IPS-20b (cell line): ENCODE measurements around the gene ENG.
"Not testable (repeated sequence)": the region's sequence is repeated elsewhere in the genome, so short reads cannot be mapped to it uniquely, and the experiment has no call there.

Experiments
- H3K27ac ChIP-seq: one replicate; pipeline ENCODE4 v1.5.1; 2013; ENCODE audit warnings: low read length
- H3K27me3 ChIP-seq: 2 replicates; pipeline ENCODE4 v1.6.1; 2013; ENCODE audit warnings: mild to moderate bottlenecking, low read length, inconsistent platforms; ENCODE audit not compliant: insufficient read depth
- H3K36me3 ChIP-seq: 2 replicates; pipeline ENCODE4 v1.6.1; 2013; ENCODE audit warnings: low read depth, mild to moderate bottlenecking, inconsistent platforms, low read length, moderate library complexity; ENCODE audit not compliant: insufficient read depth
- H3K4me1 ChIP-seq: 2 replicates; pipeline ENCODE4 v1.6.1; 2013; ENCODE audit warnings: mild to moderate bottlenecking, control low read depth, inconsistent platforms, low read length, moderate library complexity; ENCODE audit not compliant: insufficient read depth
- H3K4me3 ChIP-seq: 2 replicates; pipeline ENCODE4 v1.5.1; 2013; ENCODE audit warnings: mild to moderate bottlenecking, low read length, inconsistent platforms
- H3K9ac ChIP-seq: 2 replicates; pipeline ENCODE4 v1.6.1; 2013; ENCODE audit warnings: low read depth, mild to moderate bottlenecking, inconsistent platforms, low read length, moderate library complexity
- H3K9me3 ChIP-seq: 2 replicates; pipeline ENCODE4 v1.6.1; 2013; ENCODE audit warnings: mild to moderate bottlenecking, low read depth, low read length, inconsistent platforms; ENCODE audit not compliant: insufficient read depth

The ENG gene

DNA sequence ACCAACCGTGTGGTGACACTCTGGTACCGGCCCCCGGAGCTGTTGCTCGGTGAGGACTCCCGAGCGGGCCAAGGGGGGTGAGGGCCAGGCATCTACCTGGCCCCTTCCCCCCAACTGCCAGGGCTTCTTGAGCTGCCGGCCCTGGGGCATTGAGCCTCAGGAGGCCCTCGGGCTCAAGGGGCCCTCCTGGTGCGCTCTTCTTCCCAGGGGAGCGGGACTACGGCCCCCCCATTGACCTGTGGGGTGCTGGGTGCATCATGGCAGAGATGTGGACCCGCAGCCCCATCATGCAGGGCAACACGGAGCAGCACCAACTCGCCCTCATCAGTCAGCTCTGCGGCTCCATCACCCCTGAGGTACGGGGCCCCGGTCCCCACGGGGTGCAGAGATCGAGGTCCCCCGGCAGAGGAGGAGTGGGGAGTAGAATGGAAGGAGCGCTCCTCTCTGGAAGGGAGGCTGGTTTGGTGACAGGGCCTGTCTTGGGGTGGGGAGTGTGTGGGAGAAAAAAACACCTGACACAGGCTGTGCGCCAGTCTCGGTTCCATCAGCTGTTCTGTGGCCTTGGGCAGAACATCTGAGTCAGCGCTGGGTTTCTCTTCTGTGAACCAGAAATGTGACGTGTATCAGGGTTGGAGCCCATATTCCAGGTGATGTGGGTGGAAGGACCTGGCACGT is 66.0 kb downstream of the ENG start:
- H3K9ac ChIP-seq = no peak overlapping the region
- H3K27ac ChIP-seq = no peak overlapping the region
- H3K9me3 ChIP-seq = no peaks in the 10 kb centered on the region
- 0 out of 2 replicates have a peak, but pooled peaks cover 2% of the 10 kb centered on the region for H3K4me1 ChIP-seq
- no peak overlapping the region for H3K4me3 ChIP-seq
- peaks cover 66% of the 10 kb centered on the region for H3K36me3 ChIP-seq
- no peaks in the 10 kb centered on the region for H3K27me3 ChIP-seq

DNA sequence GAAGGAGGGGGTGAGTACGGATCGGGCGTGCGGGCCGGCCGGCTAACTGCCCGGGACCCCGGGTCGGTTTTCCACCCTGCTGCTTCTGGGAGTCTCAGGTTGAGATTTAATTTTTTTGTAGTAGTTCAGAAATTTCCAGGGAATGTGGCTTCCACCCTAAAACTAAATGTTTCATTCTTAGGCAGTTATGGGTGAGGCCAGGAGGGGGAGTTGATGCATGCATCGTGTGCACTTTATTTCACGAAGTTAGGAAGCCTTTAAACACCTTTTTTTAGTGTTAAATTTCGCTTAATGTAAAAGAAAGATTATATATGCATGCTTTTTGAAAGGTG is 67.7 kb downstream of the ENG start:
- H3K36me3 ChIP-seq = peaks cover 50% of the 10 kb centered on the region
- no peaks in the 10 kb centered on the region for H3K9me3 ChIP-seq
- H3K4me1 ChIP-seq = 0 out of 2 replicates have a peak, but pooled peaks cover 2% of the 10 kb centered on the region

DNA sequence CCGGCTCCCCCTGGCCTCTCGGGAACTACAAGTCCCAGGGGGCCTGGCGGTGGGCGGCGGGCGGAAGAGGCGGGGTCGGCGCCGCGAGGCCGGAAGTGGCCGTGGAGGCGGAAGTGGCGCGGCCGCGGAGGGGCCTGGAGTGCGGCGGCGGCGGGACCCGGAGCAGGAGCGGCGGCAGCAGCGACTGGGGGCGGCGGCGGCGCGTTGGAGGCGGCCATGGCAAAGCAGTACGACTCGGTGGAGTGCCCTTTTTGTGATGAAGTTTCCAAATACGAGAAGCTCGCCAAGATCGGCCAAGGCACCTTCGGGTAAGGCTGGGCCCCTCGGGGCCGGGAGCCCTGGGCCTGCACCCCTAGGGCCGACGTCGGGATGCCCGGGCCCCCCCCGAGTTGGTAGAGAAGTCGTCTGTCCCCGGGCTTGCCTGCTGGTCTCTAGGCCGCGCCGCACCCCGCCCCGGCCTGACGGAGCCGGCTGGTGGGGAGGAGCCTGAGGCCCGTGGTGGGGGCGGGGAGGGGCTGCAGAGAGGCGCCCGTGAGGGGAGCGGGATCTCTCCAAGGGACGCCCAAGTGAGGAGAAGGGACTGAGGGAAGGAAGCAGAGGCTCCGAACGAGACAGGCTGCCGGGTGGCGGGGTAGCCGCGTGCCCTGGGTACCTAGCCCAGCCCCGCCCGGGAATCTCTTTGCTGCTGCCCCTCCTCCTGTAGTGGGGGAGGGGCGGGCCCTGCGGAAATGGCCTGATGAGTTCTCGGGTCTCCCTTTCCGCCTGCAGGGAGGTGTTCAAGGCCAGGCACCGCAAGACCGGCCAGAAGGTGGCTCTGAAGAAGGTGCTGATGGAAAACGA is 68.3 kb downstream of the ENG start, which contains the start of gene CDK9:
TSS of gene CDK9 (plus strand) at position 102 of the 840 bp plus-strand sequence. CDS start at position 217, 115 bp downstream.
- H3K4me1 ChIP-seq = 0 out of 2 replicates have a peak, but pooled peaks cover 2% of the 10 kb centered on the region
- peak within 1 kb of the TSS; percentile 77; the same call in 1 of the 2 replicates for H3K9ac ChIP-seq
- no peaks in the 10 kb centered on the region for H3K27me3 ChIP-seq
- H3K27ac ChIP-seq = peak within 1 kb of the TSS; percentile 72
- H3K9me3 ChIP-seq = no peaks in the 10 kb centered on the region
- peaks cover 44% of the 10 kb centered on the region for H3K36me3 ChIP-seq
- peak within 1 kb of the TSS; percentile 89 for H3K4me3 ChIP-seq

More for the DNA sequence above, 67.7 kb downstream of the ENG start:
- H3K4me3 ChIP-seq = peak overlapping the region; percentile 89
- peak overlapping the region; percentile 72 for H3K27ac ChIP-seq
- no peaks in the 10 kb centered on the region for H3K27me3 ChIP-seq
- peak overlapping the region; percentile 77; the same call in 1 of the 2 replicates for H3K9ac ChIP-seq

- Histone ChIP-seq H3K9ac (no peak overlapping the region), H3K4me3 (peak overlapping the region; percentile 89), H3K27ac (no peak overlapping the region), H3K27me3 (no peaks in the 10 kb centered on the region), H3K4me1 (0 out of 2 replicates have a peak, but pooled peaks cover 2% of the 10 kb centered on the region), H3K36me3 (peaks cover 35% of the 10 kb centered on the region), H3K9me3 (no peaks in the 10 kb centered on the region)
Measured at GRCh38 chr9:127785023-127785932, 69.2 kb downstream of the ENG start.

GRCh38 chr9:127783111-127784008 is 71.1 kb downstream of the ENG start:
- Histone ChIP-seq H3K27me3 (no peaks in the 10 kb centered on the region), H3K4me1 (0 out of 2 replicates have a peak, but pooled peaks cover 2% of the 10 kb centered on the region), H3K9me3 (no peaks in the 10 kb centered on the region), H3K36me3 (peaks cover 16% of the 10 kb centered on the region), H3K4me3 (no peak overlapping the region), H3K27ac (no peak overlapping the region), H3K9ac (no peak overlapping the region)

- Histone ChIP-seq H3K4me3 (no peak overlapping the region), H3K9me3 (no peaks in the 10 kb centered on the region), H3K4me1 (no peaks in the 10 kb centered on the region), H3K27ac (no peak overlapping the region), H3K9ac (no peak overlapping the region), H3K36me3 (0 out of 2 replicates have a peak, but pooled peaks cover under 1% of the 10 kb centered on the region), H3K27me3 (no peaks in the 10 kb centered on the region)
Measured at GRCh38 chr9:127781806-127782205, 72.7 kb downstream of the ENG start.

DNA sequence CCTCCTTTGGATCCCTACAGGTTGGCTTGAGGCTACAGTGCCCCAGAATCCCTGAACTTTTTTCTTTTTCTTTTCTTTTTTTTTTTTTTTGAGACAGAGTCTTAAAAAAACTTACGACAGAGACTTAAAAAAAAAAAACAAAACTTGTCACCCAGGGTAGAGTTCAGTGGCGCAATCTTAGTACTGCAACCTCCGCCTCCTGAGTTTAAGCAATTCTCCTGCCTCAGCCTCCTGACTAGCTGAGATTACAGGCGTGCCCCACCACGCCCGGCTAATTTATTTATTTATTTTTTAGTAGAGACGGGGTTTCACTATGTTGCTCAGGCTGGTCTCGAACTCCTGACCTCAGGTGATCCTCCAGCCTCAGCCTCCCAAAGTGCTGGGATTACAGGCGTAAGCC is 73.5 kb downstream of the ENG start:
- not testable (repeated sequence) for H3K27me3 ChIP-seq, H3K36me3 ChIP-seq, H3K4me3 ChIP-seq, H3K9me3 ChIP-seq, H3K9ac ChIP-seq, H3K4me1 ChIP-seq, H3K27ac ChIP-seq

DNA sequence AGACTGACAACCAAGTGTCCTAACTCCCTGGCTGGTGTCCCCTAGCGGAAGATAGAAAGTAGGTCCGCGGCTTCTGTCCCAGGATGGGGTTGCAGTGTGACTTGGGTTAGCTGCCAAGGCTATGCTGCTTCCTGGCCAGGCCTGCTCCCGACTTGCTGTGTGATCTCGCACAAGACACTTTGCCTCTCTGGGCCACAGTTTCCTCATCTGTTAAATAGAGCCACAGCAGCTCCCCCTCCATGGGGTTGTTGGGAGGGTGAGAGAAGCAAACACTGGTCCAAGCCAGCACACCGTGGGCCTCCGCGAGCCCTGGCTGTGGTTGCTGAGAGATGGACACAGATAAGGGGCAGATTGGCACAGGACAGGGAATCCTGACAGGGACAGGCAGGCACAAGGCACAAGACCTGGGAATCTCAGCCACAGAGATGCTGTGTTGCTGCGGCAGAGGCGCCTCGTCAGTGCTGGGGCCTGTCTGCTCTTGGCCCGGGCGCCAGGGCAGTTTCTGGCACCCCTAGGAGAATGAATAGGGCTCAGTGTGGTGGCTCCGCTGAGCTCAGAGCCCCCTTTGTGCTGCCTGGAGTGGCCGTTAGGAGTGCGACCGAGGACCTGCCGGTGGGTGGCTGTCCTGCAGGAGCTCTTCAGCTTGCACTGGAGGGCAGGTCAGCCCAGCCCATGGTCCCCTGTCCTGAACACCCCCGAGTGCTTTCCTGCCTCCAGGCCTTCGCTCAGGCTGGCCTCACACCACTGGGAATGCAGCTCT is 74.2 kb downstream of the ENG start:
- Histone ChIP-seq H3K36me3 (no peaks in the 10 kb centered on the region), H3K9ac (no peak overlapping the region), H3K9me3 (no peaks in the 10 kb centered on the region), H3K4me1 (peaks cover 7% of the 10 kb centered on the region; the same call in 1 of the 2 replicates), H3K27me3 (no peaks in the 10 kb centered on the region), H3K27ac (no peak overlapping the region), H3K4me3 (no peak overlapping the region)

- Histone ChIP-seq H3K27ac (no peak overlapping the region), H3K9ac (no peak overlapping the region), H3K9me3 (no peaks in the 10 kb centered on the region), H3K4me3 (no peak overlapping the region), H3K4me1 (peaks cover 7% of the 10 kb centered on the region; the same call in 1 of the 2 replicates), H3K36me3 (no peaks in the 10 kb centered on the region), H3K27me3 (no peaks in the 10 kb centered on the region)
Measured at GRCh38 chr9:127779136-127779981, 75.1 kb downstream of the ENG start.
